Smooth muscle cell (in vitro differentiated cells): ENCODE data around the gene CDH20. TPM values are rescaled to one million over a fixed set of nuclear protein-coding genes. Genes with fewer than 3 reads are reported as not detected.

ENCODE experiments used
- DNase-seq: peaks from one replicate; lab custom pipeline; 2025; ENCODE audit not compliant: unreplicated experiment; lab: John Stamatoyannopoulos, UW
- H2AFZ ChIP-seq: fragments of 200-600 bp; sonication (generic); 2 replicates; pipeline ENCODE4 v1.6.0; 2016; ENCODE audit warnings: antibody characterized with exemption, low read depth, mild to moderate bottlenecking
- H3F3A ChIP-seq: fragments of 200-600 bp; sonication (generic); 2 replicates; pipeline ENCODE4 v1.6.0; 2017; ENCODE audit warnings: antibody characterized with exemption, low read depth
- H3K27ac ChIP-seq: fragments of 200-600 bp; sonication (generic); 2 replicates; pipeline ENCODE4 v1.5.1; 2016; ENCODE audit warnings: low read depth, mild to moderate bottlenecking
- H3K27me3 ChIP-seq: fragments of 200-600 bp; sonication (generic); 2 replicates; pipeline ENCODE4 v1.6.1; 2016; ENCODE audit warnings: low read depth, mild to moderate bottlenecking
- H3K36me3 ChIP-seq: fragments of 200-600 bp; sonication (generic); 2 replicates; pipeline ENCODE4 v1.5.1; 2016; ENCODE audit warnings: low read depth
- H3K4me1 ChIP-seq: fragments of 200-600 bp; sonication (generic); 2 replicates; pipeline ENCODE4 v1.5.1; 2016; ENCODE audit warnings: low read depth
- H3K4me2 ChIP-seq: fragments of 200-600 bp; sonication (generic); 2 replicates; pipeline ENCODE4 v1.6.0; 2016; ENCODE audit warnings: mild to moderate bottlenecking
- H3K4me3 ChIP-seq: fragments of 200-600 bp; sonication (generic); 2 replicates; pipeline ENCODE4 v1.5.1; 2016; ENCODE audit warnings: mild to moderate bottlenecking
- H3K79me2 ChIP-seq: fragments of 200-600 bp; sonication (generic); 2 replicates; pipeline ENCODE4 v1.6.0; 2016; ENCODE audit warnings: low read depth, mild to moderate bottlenecking
- H3K9ac ChIP-seq: fragments of 200-600 bp; sonication (generic); 2 replicates; pipeline ENCODE4 v1.6.0; 2016; ENCODE audit warnings: low read depth
- H3K9me3 ChIP-seq: fragments of 200-600 bp; sonication (generic); replicated peaks from 2 replicates; pipeline ENCODE4 v1.5.1; 2016; ENCODE audit warnings: low read depth
- H4K20me1 ChIP-seq: fragments of 200-600 bp; sonication (generic); 2 replicates; pipeline ENCODE4 v1.6.0; 2016; ENCODE audit warnings: low read depth
- WGBS: methylation state at CpG from one replicate; pipeline ENCODE4 v1.1.7; 2016; ENCODE audit warnings: low lambda C conversion rate; 5-methylcytosine and 5-hydroxymethylcytosine counted together
- polyA plus RNA-seq: library from polyadenylated mRNA; unstranded; fragments of >200 nt; fragmentation: Nextera tagmentation; extraction: Ambion mirVana; gene quantifications from 2 replicates; pipeline ENCODE4 v1.2.1, GENCODE V29; 2016
- total RNA-seq: library from RNA; depleted of rRNA; stranded (reverse); fragments of >200 nt; gene quantifications from 2 replicates; pipeline ENCODE4 v1.2.3, GENCODE V29; 2014
- TF ChIP-seq, protein P1 (sequence below): fragments of 200-600 bp; sonication (generic); IDR thresholded peaks from 2 replicates; pipeline ENCODE4 v1.5.1; 2017; ENCODE audit warnings: borderline replicate concordance, mild to moderate bottlenecking, antibody characterized with exemption; ENCODE audit not compliant: insufficient read depth, poor library complexity, severe bottlenecking

CDH20 gene
- total and polyA plus RNA-seq, 2 experiments from 2014 or later, result 0.10 TPM; not detected in 1

DNA sequence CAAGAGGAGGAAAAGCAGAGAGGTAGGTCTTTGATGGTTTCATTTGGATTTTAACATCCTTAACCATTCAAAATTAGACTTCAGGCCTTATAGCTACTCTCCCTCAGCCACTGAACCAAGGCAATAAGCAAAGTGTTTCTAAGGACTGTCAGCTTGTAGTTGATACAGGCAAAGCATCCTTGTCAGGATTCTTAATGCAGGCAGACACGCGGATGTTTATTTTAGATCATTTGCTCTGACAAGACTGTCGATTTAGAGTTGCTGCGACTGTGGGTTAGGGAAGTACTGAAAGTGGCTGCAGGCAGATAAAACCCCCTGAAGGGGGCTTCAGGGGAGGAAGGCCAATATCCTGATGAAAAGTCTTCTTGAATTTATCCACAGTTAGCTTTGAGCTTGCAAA is 46.6 kb downstream of the CDH20 start:
- no peaks in the 10 kb centered on the region for H3K4me1 ChIP-seq
- no peaks in the 10 kb centered on the region for H3K79me2 ChIP-seq
- H3F3A ChIP-seq, result no peaks in the 10 kb centered on the region
- no peak overlapping the region for H2AFZ ChIP-seq
- no peaks in the 10 kb centered on the region for H4K20me1 ChIP-seq
- DNase-seq, result no peak
- no peaks in the 10 kb centered on the region for H3K9me3 ChIP-seq
- no peak overlapping the region for H3K4me3 ChIP-seq
- no peaks in the 10 kb centered on the region for H3K36me3 ChIP-seq
- H3K27me3 ChIP-seq, result no peaks in the 10 kb centered on the region
- TF ChIP-seq, protein P1, sequence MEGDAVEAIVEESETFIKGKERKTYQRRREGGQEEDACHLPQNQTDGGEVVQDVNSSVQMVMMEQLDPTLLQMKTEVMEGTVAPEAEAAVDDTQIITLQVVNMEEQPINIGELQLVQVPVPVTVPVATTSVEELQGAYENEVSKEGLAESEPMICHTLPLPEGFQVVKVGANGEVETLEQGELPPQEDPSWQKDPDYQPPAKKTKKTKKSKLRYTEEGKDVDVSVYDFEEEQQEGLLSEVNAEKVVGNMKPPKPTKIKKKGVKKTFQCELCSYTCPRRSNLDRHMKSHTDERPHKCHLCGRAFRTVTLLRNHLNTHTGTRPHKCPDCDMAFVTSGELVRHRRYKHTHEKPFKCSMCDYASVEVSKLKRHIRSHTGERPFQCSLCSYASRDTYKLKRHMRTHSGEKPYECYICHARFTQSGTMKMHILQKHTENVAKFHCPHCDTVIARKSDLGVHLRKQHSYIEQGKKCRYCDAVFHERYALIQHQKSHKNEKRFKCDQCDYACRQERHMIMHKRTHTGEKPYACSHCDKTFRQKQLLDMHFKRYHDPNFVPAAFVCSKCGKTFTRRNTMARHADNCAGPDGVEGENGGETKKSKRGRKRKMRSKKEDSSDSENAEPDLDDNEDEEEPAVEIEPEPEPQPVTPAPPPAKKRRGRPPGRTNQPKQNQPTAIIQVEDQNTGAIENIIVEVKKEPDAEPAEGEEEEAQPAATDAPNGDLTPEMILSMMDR, result no peak
- no peak overlapping the region for H3K27ac ChIP-seq
- H3K4me2 ChIP-seq, result no peak overlapping the region
- WGBS, result 86% methylated on average over 4 of the region's 4 CpGs
- no peak overlapping the region for H3K9ac ChIP-seq

GRCh38 chr18:61388010-61388409 is 54.8 kb downstream of the CDH20 start:
- Histone ChIP-seq H2AFZ (no peak overlapping the region), H3K36me3 (no peaks in the 10 kb centered on the region), H3K27me3 (no peaks in the 10 kb centered on the region), H3K9ac (no peak overlapping the region), H3K79me2 (no peaks in the 10 kb centered on the region), H3F3A (no peaks in the 10 kb centered on the region), H3K27ac (no peak overlapping the region), H3K4me2 (no peak overlapping the region), H4K20me1 (no peaks in the 10 kb centered on the region), H3K4me3 (no peak overlapping the region), H3K9me3 (no peaks in the 10 kb centered on the region), H3K4me1 (no peaks in the 10 kb centered on the region)
- no peak for DNase-seq
- 97% methylated on average over 2 of the region's 2 CpGs for WGBS
- TF ChIP-seq, protein P1, result no peak

DNA sequence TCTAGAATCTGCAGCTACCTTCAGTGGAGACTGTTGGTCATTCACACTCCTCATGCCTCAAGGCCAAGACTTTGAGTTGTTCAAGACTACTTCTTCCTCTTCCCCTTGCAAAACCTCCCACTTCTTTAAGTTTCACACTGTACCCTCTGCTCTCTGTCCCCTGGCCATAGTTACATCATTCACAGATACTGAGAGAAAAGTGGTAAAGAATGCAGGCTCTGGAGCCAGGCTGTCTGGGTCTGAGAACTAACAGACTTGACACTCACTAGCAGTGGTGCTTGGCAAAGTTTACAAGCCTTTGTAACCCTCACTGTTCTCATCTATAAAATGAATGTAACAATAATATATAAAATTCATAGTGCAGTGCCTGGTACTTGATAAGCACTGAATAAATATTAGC is 61.8 kb downstream of the CDH20 start:
- Histone ChIP-seq H3K79me2 (no peaks in the 10 kb centered on the region), H2AFZ (no peak overlapping the region), H3K4me3 (no peak overlapping the region), H4K20me1 (no peaks in the 10 kb centered on the region), H3K27me3 (no peaks in the 10 kb centered on the region), H3K9ac (no peak overlapping the region), H3K27ac (no peak overlapping the region), H3K4me1 (no peaks in the 10 kb centered on the region), H3K4me2 (no peak overlapping the region), H3K36me3 (no peaks in the 10 kb centered on the region), H3K9me3 (no peaks in the 10 kb centered on the region), H3F3A (no peaks in the 10 kb centered on the region)
- TF ChIP-seq, protein P1, result no peak
- no peak for DNase-seq

DNA sequence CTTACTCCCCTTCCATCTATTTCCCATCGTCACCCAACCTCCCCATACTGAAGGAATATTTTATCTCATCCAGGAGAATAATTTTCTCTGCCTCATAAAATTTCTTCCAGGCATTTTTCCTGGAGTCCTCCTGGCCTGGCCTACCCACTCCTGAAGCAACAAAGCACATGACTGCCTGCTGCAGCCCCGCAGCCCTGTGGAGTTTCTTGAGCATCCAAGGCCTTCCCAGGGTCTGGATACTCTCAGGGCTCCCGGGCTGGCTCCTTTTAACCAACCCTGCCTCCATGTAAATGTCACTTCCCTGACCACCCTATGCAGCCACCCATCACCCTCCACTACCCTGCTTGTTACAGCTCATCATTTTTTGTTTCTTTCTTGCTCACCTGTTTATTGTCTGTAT is 64.0 kb downstream of the CDH20 start:
- Histone ChIP-seq H4K20me1 (no peaks in the 10 kb centered on the region), H3F3A (no peaks in the 10 kb centered on the region), H3K4me3 (no peak overlapping the region), H3K27ac (no peak overlapping the region), H3K4me1 (no peaks in the 10 kb centered on the region), H3K9me3 (no peaks in the 10 kb centered on the region), H3K27me3 (no peaks in the 10 kb centered on the region), H3K9ac (no peak overlapping the region), H3K4me2 (no peak overlapping the region), H3K79me2 (no peaks in the 10 kb centered on the region), H3K36me3 (no peaks in the 10 kb centered on the region), H2AFZ (no peak overlapping the region)
- TF ChIP-seq, protein P1, result no peak
- no peak for DNase-seq
- 85% methylated on average over 3 of the region's 3 CpGs for WGBS
